IPS-18a (cell line): Measurements from ENCODE around the gene VANGL1.

Experiments
- H3K27ac ChIP-seq: one replicate; pipeline ENCODE4 v1.5.1; 2013; ENCODE audit warnings: low read length
- H3K27me3 ChIP-seq: one replicate; pipeline ENCODE4 v1.6.1; 2013; ENCODE audit warnings: mild to moderate bottlenecking, low read length; ENCODE audit not compliant: control insufficient read depth, insufficient read depth
- H3K36me3 ChIP-seq: one replicate; pipeline ENCODE4 v1.6.1; 2013; ENCODE audit warnings: low read depth, low read length; ENCODE audit not compliant: control insufficient read depth
- H3K4me1 ChIP-seq: one replicate; pipeline ENCODE4 v1.6.1; 2013; ENCODE audit warnings: low read depth, low read length; ENCODE audit not compliant: control insufficient read depth
- H3K4me3 ChIP-seq: one replicate; pipeline ENCODE4 v1.5.1; 2013; ENCODE audit warnings: low read length
- H3K9ac ChIP-seq: one replicate; pipeline ENCODE4 v1.6.1; 2013; ENCODE audit warnings: mild to moderate bottlenecking, low read length, moderate library complexity
- H3K9me3 ChIP-seq: one replicate; pipeline ENCODE4 v1.6.1; 2013; ENCODE audit warnings: low read depth, low read length; ENCODE audit not compliant: control insufficient read depth

The VANGL1 gene

DNA sequence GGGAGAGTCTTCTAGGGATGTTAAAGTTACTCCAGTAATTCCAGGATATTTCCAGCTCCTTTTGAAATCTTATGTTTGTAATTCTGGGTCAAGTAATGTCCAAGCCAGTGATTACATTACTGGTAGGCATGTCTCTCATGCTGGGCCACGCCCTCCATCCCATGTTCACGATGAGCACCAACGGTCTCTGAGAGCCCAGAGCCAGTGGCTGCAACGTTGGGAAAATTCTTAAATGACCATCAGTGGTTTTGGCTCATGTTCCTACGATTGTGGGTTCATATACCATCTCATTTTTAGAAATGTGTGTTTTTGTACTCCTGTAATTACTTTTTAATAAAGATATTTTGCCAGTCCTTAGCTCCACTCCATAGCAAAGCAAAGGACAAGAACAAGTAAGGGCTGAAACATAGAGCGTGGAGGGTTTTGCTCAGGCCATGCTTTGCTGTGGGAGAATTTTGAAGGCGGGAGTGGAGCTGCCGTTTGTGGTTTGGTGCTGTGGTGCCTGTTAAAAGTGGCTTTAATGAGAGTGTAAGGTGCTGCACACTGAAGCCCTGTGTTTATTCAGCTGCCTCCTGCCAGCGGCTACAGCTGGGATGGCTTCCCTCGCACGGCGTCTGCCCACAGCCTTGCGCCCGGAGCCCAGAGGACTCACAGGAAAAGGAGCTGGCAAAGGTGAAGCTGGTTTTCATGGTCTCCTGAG lies 28.9 kb downstream of the VANGL1 start:
- Histone ChIP-seq H3K27ac (no peak overlapping the region), H3K9ac (no peak overlapping the region), H3K36me3 (peaks cover 22% of the 10 kb centered on the region), H3K9me3 (no peaks in the 10 kb centered on the region), H3K4me3 (no peak overlapping the region), H3K27me3 (no peaks in the 10 kb centered on the region), H3K4me1 (no peaks in the 10 kb centered on the region)

DNA sequence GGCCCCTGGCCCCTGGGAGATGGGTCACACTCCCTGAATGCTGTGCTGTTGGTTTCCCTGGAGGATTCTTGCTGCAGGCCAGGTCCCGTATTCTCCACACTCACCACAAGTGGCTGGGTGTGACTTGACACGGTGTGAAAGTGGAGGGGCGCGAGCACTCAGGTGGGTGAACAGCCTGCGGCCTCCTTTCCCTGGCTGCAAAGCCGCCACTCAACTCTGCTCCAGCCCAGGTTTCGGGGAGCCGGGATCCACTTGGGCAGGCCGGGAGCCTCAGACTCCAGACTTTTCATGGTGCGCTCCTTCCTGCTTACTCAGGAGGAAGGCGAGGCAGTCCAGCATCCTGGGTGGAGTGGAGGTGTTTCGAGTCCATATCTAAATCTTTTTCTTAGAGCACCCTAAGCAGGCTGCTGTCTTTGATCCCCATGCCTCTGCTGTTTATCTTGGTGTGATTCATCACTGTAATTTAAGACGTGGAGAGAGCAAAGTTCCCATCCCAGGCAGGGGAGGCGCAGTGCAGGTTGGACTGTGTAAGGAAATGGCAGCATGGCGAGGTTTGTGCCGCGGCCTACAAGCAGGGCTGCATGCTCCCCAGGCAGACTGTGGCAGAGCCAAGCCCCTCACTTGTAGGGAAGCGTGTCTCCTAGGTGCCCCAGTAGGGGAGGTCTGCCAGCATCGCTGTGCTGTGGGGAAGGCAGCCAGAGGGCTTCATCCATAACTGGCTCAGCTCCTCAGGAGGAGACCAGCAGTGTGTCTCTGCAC lies 29.6 kb downstream of the VANGL1 start:
- H3K27ac ChIP-seq: no peak overlapping the region
- no peak overlapping the region for H3K9ac ChIP-seq
- no peaks in the 10 kb centered on the region for H3K4me1 ChIP-seq
- H3K9me3 ChIP-seq: no peaks in the 10 kb centered on the region
- H3K36me3 ChIP-seq: peaks cover 16% of the 10 kb centered on the region
- no peaks in the 10 kb centered on the region for H3K27me3 ChIP-seq
- no peak overlapping the region for H3K4me3 ChIP-seq

DNA sequence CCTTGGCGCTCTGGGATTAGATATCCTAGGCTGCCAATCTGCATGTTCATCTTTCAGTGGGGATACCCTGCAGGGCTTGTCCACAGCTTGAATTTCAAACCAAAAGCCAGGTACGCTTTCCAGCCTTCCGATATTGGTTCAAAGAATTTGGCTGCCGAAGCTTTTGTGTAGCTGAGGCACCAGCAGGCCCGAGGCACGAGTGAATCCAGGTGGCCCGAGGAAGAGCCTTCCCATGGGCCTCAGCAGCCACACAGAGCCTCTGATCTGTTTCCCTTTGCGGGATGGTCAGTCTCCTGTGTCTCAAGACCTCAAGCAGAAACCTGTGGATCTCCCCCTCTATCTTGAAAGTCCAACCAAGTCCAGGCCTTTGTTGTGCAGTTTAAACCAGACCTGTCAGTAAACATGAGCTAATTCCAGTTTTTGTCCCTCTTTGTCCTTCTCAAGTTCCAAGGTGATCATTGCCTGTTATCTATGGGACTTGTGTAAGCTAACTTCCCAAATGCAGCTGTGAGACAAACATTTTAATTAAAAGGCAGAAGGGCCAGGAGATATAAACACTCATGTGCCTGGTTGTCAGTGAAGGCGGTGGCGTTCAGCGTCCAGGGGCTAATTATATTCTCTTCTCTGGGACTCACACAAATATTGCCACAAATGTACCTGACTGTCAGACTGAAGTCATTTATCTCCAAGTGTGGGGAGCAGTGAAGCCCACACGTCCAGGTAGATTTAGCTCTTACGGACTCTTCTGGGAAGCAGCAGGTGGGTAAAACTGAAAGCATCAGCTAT lies 30.6 kb downstream of the VANGL1 start:
- no peaks in the 10 kb centered on the region for H3K9me3 ChIP-seq
- H3K27ac ChIP-seq: no peak overlapping the region
- no peak overlapping the region for H3K4me3 ChIP-seq
- no peak overlapping the region for H3K9ac ChIP-seq
- no peaks in the 10 kb centered on the region for H3K27me3 ChIP-seq
- H3K36me3 ChIP-seq: peaks cover 11% of the 10 kb centered on the region
- H3K4me1 ChIP-seq: no peaks in the 10 kb centered on the region

DNA sequence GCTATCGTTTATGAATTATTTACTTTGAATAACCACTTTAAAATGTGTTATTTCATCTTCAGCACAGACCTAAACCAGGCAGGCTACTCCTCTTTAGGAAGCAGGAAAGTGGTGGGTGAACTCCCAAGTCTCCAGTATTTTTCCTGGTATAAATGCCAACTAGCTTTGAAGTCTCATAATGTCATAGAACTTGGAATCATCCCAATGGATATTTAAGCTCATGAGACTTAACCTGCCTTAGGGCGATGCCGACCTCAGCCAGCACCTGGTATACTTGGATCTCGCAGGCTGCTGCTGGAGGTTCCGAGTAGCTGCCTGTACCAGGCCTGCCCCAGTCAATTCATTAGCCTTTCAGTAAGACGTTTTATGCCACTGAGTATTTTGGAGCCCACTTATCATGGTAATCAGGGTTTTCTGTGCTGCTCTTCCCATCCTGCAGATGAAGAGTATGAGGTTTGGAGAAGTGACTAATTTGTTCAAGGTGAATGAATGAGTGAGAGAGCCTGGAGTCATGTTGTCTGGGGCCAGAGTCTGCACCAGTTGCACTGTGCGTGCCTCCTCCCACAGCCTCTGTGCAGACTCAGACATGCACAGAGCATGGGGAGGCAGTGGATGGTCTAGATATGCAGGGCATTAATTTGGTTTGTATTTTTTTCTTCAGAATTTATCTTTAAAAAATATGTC lies 34.9 kb downstream of the VANGL1 start:
- H3K27me3 ChIP-seq: no peaks in the 10 kb centered on the region

DNA sequence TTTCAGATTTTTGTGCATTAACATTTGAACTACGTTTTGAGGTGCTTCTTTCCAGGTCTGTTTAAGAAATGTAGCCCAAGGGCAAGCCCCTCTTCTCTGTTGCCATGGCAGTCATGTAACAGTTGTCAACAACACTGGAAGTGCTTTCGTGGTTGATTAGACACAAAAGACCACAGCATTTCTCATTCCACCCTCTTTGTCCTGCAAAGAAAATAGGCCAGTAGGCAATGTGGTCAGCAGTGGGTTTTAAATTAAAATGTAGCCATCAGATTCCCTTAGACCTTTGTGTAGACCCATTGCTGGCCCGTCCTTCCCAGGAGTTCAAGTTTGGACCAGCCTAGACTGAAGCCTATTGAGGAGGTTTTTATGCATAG lies 35.4 kb downstream of the VANGL1 start:
- H3K9me3 ChIP-seq: no peaks in the 10 kb centered on the region
- H3K27ac ChIP-seq: peak overlapping the region; percentile 43
- no peak overlapping the region for H3K9ac ChIP-seq
- H3K36me3 ChIP-seq: peaks cover 1% of the 10 kb centered on the region
- H3K4me3 ChIP-seq: no peak overlapping the region
- H3K27me3 ChIP-seq: no peaks in the 10 kb centered on the region
- H3K4me1 ChIP-seq: peaks cover 5% of the 10 kb centered on the region

More for the DNA sequence above, 34.9 kb downstream of the VANGL1 start:
- H3K27ac ChIP-seq: peak overlapping the region; percentile 43
- H3K4me1 ChIP-seq: peaks cover 5% of the 10 kb centered on the region
- no peaks in the 10 kb centered on the region for H3K36me3 ChIP-seq
- H3K4me3 ChIP-seq: no peak overlapping the region
- peak overlapping the region; percentile 16 for H3K9ac ChIP-seq
- no peaks in the 10 kb centered on the region for H3K9me3 ChIP-seq

DNA sequence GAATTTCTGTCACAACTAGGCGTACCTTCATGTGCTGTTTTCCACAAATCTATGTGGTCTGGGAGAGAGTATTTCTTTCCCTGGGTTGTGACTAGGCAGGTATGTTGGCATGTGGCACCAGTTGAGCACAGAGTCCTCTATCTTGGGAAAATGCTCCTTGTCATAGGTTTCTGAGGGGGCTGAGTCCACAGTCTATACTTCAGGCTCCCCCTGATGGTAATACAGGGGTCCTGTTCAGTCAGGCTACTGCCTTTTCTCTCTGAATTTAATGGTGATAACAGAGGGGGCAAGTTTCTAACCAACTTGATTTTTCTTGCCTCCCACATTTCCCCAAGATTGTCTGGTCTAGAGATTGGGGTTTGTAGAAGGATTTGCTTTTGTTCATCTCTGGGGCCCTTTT lies 35.8 kb downstream of the VANGL1 start:
- no peaks in the 10 kb centered on the region for H3K9me3 ChIP-seq
- H3K36me3 ChIP-seq: peaks cover 5% of the 10 kb centered on the region
- H3K4me1 ChIP-seq: peaks cover 5% of the 10 kb centered on the region
- no peaks in the 10 kb centered on the region for H3K27me3 ChIP-seq
- H3K9ac ChIP-seq: no peak overlapping the region
- H3K4me3 ChIP-seq: no peak overlapping the region
- H3K27ac ChIP-seq: peak overlapping the region; percentile 43

DNA sequence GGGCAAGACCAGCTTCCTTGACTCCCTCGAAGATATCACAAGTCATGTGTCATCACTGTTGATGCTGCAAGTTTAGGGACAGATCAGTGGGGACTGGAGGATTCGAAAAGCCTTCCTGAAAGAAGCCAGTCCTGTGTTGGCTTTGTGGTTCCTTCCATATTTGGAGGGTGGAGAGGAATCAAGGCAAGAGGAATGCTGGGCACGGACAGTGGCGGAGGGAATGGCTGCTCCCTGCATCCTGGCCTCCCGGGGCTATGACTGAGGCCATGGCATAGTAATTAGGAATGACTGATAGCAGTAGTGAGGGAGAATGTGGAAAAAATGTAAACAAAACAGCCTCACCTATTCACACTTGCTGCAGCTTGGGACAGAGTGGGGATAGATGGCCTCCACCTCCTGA lies 36.4 kb downstream of the VANGL1 start:
- Histone ChIP-seq H3K27me3 (no peaks in the 10 kb centered on the region), H3K4me3 (no peak overlapping the region), H3K4me1 (peaks cover 5% of the 10 kb centered on the region), H3K9ac (no peak overlapping the region), H3K27ac (no peak overlapping the region), H3K36me3 (peaks cover 5% of the 10 kb centered on the region), H3K9me3 (no peaks in the 10 kb centered on the region)

DNA sequence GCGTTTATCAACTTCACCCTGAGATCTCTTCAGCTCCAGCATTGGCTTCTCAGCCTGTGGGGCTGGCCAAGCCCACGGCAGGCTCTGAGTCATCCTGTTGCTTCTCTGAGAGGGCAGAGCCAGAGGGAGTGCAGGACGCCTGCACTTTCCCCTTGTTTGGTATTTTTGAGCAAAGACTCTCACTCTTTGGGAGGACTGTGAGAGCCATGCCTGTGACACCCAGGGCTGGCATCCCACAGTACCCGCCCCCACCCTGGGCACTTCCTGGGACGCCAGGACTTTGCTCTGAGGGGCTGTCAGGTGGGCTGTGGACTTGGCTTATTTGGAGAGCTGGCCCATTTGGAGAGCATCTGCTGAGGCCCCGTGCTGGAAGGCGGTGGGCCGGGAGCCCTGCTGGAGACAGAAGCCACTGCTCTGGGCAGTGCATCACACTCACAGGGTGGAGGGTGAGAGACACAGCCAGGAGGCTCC lies 37.4 kb downstream of the VANGL1 start:
- Histone ChIP-seq H3K9ac (no peak overlapping the region), H3K4me1 (peaks cover 5% of the 10 kb centered on the region), H3K27me3 (no peaks in the 10 kb centered on the region), H3K9me3 (no peaks in the 10 kb centered on the region), H3K27ac (no peak overlapping the region), H3K36me3 (peaks cover 5% of the 10 kb centered on the region), H3K4me3 (no peak overlapping the region)

DNA sequence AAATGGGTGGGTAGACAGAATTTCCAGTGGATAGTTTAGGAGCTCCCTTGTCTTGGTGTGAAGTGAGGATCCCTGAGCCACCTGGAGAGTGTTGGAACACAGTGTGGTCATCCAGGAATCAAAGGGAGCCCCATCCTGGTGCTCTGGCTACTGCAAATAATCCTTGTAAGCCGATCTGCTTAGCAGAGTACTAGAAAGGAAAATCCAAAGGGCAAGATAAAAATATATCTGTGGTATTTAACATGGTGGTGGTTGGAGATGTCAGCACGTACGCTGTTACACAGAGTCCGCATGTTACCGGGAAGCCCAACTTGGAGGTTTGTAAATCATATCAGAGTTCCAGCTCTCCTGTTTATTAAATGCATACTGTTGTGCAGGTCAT lies 39.0 kb downstream of the VANGL1 start:
- Histone ChIP-seq H3K9ac (no peak overlapping the region), H3K27me3 (no peaks in the 10 kb centered on the region), H3K9me3 (no peaks in the 10 kb centered on the region), H3K4me3 (no peak overlapping the region), H3K27ac (no peak overlapping the region), H3K4me1 (peaks cover 5% of the 10 kb centered on the region), H3K36me3 (peaks cover 16% of the 10 kb centered on the region)

DNA sequence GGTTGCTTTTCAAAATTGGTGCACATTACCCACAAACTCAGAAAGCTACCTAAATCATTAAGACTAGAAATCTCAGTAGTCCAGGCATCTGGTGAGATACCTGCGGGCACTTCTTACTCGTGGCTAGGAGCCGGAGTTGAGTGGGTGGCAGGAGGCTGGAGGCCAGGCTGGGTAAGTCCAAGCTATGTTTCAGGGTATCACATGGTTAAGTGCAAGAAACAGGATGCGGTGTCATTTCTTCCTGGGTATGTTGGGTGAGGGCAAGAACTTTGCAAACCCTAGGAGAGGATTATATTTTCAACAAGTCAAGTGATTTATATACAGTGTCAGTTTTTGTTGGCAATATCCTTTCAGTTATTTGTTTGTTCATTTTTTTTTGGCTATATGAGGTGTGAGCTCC lies 41.0 kb downstream of the VANGL1 start:
- H3K27me3 ChIP-seq: no peaks in the 10 kb centered on the region
- H3K4me3 ChIP-seq: no peak overlapping the region
- H3K27ac ChIP-seq: no peak overlapping the region
- H3K36me3 ChIP-seq: peaks cover 23% of the 10 kb centered on the region
- H3K9me3 ChIP-seq: no peaks in the 10 kb centered on the region
- H3K9ac ChIP-seq: no peak overlapping the region
- peaks cover 4% of the 10 kb centered on the region for H3K4me1 ChIP-seq

DNA sequence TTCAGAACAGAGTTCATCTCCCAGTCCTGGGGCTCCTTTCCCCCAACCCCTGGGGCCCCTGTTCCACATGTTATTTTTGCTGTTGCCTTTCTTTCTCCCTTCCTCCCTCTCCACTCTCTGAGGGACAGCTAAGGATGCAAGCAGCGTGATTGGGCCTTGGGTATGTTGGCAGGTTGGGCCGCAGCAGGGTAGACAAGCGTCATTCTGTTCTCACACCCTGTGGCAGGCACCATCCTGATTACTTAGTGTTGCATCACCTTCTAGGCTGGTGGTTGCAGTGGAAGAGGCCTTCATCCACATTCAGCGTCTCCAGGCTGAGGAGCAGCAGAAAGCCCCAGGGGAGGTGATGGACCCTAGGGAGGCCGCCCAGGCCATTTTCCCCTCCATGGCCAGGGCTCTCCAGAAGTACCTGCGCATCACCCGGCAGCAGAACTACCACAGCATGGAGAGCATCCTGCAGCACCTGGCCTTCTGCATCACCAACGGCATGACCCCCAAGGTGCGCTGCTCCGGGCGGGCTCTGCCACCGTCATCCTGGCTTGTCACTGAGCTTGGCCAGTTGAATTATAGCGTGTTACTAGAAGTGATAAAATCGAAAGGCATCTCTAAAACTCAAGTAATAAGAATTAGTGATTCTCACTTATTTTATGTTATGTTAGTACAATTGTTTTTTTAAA lies 43.4 kb downstream of the VANGL1 start:
- no peak overlapping the region for H3K9ac ChIP-seq
- H3K36me3 ChIP-seq: peaks cover 28% of the 10 kb centered on the region
- no peak overlapping the region for H3K4me3 ChIP-seq
- no peaks in the 10 kb centered on the region for H3K27me3 ChIP-seq
- H3K27ac ChIP-seq: no peak overlapping the region
- H3K9me3 ChIP-seq: no peaks in the 10 kb centered on the region
- H3K4me1 ChIP-seq: no peaks in the 10 kb centered on the region
